GDM1 (cell line): ENCODE data around the gene SMARCC2.

Experiments
- DNase-seq: peaks from one replicate; lab custom pipeline; 2025; lab: John Stamatoyannopoulos, UW

Gene SMARCC2

GRCh38 chr12:56152132-56152755 is 37.0 kb downstream of the SMARCC2 start, which contains the start of gene MYL6B:
Gene MYL6B (plus strand): TSS chr12:56152587. CDS start chr12:56153919, 1,332 bp downstream.
- peak; percentile 89 for DNase-seq

GRCh38 chr12:56151672-56152131 is 37.6 kb downstream of the SMARCC2 start:
- no peak for DNase-seq

GRCh38 chr12:56150563-56150962 is 38.7 kb downstream of the SMARCC2 start:
- no peak for DNase-seq

GRCh38 chr12:56146492-56147460 is 42.5 kb downstream of the SMARCC2 start:
- no peak for DNase-seq

GRCh38 chr12:56145217-56145616 is 44.1 kb downstream of the SMARCC2 start:
- no peak for DNase-seq

- no peak for DNase-seq
Observed at GRCh38 chr12:56143870-56144269, 45.4 kb downstream of the SMARCC2 start.

GRCh38 chr12:56143217-56143616 is 46.1 kb downstream of the SMARCC2 start:
- DNase-seq: no peak

- DNase-seq: no peak
Observed at GRCh38 chr12:56141946-56142784, 47.1 kb downstream of the SMARCC2 start.

GRCh38 chr12:56137853-56138571 is 51.3 kb downstream of the SMARCC2 start:
- DNase-seq: no peak

GRCh38 chr12:56134897-56135296 is 54.4 kb downstream of the SMARCC2 start:
- no peak for DNase-seq

GRCh38 chr12:56130876-56131275 is 58.4 kb downstream of the SMARCC2 start:
- no peak for DNase-seq

- DNase-seq: no peak
Observed at GRCh38 chr12:56129942-56130495, 59.3 kb downstream of the SMARCC2 start.

GRCh38 chr12:56129206-56129941 is 59.9 kb downstream of the SMARCC2 start:
- peak; percentile 82 for DNase-seq

- DNase-seq: no peak
Observed at GRCh38 chr12:56128670-56129205, 60.5 kb downstream of the SMARCC2 start.

GRCh38 chr12:56127888-56128669 is 61.2 kb downstream of the SMARCC2 start, which contains the start of gene ESYT1:
Gene ESYT1 (plus strand): TSS chr12:56128267. CDS start chr12:56128320, 53 bp downstream.
- peak; percentile 99 for DNase-seq

GRCh38 chr12:56127485-56127887 is 61.8 kb downstream of the SMARCC2 start:
- DNase-seq: no peak

GRCh38 chr12:56126732-56127239 is 62.5 kb downstream of the SMARCC2 start:
- DNase-seq: peak; percentile 47

GRCh38 chr12:56124133-56124532 is 65.2 kb downstream of the SMARCC2 start:
- no peak for DNase-seq

- no peak for DNase-seq
Observed at GRCh38 chr12:56122637-56123036, 66.6 kb downstream of the SMARCC2 start.
